GM21529 (cell line): Measurements from ENCODE around the gene SRD5A3.
"Not testable (repeated sequence)": the region's sequence is repeated elsewhere in the genome, so short reads cannot be mapped to it uniquely, and the experiment has no call there.

Experiments used
- ATAC-seq: cut with Tn5 transposase; IDR thresholded peaks from one replicate; pipeline ENCODE4 v1.9.1; 2021; ENCODE audit not compliant: unreplicated experiment

SRD5A3 gene

DNA sequence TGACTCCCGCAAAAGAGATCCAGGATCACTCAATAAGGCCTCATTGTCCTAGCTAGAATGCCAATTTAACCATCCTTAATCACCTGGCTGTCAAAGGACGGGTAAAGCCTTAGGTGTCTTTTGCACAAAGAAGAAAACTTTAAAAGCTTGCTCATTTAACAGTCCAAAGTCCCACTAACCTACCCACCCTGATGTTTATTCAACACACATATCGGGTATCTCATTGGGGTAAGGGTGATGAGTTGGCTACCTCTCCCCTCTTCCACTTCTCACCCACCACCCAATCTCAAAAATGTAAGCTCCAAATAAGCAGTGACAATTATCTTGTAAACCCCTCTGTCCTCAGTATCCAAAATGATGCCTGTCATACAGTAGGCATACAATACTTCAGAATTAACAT, 988 bp upstream of the SRD5A3 start:
- no peak for ATAC-seq

DNA sequence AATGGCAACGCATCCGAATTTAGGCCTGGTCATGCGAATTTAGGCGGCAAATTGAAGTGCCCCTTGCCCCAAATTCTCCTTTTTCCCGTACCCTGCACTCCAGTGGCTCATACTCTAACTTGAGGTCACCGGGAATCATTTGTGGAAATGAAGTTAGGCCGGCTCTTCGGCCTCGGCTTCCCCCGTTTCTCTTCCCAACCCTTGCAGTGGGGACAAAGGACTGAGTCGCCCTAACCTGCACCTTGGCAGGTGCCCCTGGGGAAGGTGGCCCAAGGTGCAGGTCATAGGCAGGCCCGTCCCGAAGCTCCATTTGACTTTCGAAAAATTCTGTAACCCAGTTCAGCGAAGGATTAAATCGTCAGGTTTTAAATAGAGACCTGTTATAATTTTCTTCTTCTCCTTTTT, 811 bp downstream of the SRD5A3 start:
- no peak for ATAC-seq

DNA sequence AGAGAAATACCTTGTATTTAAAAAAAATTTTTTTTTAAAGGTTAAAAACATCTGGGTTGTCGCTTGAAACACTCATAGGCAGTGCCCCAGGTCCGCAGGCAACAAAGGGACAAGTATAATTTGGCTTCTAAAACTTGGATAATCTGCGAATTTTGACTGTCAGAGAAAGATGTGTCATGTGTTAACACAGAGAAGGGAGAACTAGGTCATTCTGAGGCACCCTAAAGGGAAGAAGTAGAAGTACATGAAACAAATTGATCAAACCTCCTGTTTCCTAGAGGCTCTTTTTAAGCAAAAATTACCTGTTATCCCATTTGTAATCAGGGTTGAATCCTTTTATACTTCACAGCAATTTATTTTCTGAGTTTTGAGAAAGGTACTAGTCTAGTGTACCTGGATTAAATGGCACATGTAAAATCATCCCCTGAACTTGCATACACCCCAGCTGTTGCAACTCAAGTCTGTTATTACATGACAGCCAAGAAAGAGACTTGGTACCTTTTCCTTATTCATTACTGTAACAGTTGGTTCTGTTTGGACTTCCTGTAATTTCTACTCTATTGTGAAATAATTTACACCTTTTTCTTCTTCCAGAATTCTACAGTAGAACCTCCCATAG, 1.7 kb downstream of the SRD5A3 start:
- no peak for ATAC-seq

DNA sequence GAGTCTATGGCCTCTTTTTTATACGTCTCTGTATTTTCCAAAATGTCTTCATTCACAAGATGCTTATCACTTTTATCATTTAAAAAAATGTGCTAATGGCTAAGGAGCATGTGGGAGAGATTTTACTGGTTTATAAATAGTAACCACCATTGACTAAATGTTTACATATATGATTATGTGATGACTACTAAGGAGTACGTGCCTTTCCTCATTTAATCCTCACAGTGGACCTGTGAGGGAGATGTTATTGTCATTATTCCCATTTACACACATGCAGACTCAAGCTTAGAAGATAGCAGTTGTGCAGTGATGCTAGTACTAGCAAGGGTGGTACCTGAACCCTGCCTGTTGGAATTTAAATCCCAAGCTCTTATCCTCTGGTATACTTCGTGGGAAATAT, 2.4 kb downstream of the SRD5A3 start:
- no peak for ATAC-seq

DNA sequence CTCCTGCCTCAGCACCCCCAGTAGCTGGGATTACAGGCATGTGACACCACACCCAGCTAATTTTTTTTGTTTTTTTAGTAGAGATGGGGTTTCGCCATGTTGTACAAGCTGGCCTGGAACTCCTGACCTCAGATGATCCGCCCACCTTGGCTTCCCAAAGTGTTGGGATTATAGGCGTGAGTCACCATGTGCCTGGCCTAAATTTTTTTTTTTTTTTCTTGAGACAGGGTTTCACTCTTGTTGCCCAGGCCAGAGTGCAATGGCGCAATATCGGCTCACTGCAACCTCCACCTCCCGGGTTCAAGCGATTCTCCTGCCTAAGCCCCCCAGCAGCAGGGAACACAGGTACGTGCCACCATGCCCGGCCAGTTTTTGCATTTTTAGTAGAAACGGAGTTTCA, 4.8 kb downstream of the SRD5A3 start:
- ATAC-seq = not testable (repeated sequence)

DNA sequence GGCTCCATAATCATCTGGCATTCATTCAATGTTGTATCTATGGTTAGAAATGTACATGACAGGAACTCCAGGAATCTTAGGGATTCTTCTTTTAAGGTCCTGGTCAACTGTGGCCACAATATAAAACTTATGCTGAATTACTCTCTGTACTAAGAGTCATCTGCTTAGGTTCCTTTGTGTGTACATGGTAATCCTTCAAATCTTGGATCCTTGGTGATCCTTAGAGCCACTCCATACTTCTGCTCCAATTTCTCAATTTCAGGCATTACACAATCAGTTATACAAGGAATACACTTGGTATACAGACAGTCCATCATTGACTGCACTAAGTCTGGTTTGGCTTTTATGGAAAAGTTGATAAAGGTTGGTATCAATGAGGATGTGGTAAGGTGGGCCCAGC, 5.8 kb downstream of the SRD5A3 start:
- ATAC-seq = no peak

DNA sequence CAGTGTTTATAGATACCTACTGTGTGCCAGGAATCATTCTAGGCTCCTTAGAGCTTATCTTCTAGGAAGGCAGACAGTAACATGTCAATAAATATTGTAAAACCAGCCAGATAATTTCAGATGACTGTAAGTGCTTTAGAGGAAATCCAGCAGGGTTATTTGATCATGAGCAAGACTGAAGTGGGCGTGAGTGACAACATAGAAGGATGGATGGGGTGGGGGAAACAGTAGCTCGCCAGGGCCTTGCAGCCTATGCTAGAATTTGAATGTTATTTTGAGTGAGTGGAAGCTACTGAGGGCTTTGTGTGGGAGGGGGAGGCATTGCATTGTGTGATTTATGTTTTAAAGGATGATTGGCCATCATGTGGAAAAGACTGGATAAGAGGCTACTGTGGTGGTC, 6.7 kb downstream of the SRD5A3 start:
- ATAC-seq = no peak

DNA sequence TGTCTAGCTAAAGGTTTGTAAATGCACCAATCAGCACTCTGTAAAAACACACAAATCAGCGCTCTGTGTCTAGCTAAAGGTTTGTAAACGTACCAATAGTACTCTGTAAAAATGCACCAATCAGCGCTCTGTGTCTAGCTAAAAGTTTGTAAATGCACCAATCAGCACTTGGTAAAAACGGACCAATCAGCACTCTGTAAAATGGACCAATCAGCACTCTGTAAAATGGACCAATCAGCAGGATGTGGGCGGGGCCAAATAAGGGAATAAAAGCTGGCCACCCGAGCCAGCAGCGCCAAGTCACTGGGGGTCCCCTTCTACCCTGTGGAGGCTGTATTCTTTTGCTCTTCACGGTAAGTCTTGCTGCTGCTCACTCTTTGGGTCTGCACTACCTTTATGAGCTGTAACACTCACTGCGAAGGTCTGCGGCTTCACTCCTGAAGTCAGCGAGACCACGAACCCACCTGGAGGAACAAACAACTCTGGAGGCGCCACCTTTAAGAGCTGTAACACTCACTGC, 7.2 kb downstream of the SRD5A3 start:
- not testable (repeated sequence) for ATAC-seq

DNA sequence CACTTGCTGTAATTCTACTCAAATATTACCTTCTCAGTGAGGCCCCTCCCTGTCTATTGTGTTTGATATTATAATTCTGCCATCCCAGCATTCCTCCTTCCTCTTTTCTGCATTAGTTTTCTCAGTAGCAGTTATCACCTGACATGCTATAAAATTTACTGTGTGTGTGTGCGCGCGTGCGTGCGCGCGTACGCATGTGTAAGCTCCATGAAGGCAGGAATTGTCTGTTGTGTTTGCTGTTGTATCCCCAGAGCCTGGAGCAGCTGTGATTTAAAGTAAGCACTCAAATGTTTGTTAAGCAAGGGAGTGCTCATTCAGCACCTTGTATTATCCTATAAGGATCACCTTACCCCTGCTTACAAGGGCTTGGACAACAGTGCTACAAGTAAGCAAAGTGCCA, 8.6 kb downstream of the SRD5A3 start:
- ATAC-seq = no peak

DNA sequence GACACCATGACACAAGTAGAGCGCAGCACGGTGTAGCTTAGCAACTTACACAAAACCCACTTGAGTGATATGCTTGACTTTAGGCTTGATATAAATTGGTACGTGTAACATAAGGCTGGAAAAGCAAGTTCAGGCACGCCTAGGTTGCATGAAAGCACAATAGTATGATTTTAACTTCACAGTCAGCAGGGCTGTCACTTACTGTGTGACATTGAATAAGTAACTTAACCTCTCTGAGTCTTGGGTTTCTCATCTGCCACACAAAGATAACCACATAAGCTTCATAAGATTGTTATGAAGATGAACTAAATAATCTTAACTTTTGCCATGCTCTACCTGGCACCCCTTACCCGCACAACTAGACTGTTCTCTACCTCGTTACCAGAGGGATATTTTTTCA, 9.5 kb downstream of the SRD5A3 start:
- no peak for ATAC-seq

DNA sequence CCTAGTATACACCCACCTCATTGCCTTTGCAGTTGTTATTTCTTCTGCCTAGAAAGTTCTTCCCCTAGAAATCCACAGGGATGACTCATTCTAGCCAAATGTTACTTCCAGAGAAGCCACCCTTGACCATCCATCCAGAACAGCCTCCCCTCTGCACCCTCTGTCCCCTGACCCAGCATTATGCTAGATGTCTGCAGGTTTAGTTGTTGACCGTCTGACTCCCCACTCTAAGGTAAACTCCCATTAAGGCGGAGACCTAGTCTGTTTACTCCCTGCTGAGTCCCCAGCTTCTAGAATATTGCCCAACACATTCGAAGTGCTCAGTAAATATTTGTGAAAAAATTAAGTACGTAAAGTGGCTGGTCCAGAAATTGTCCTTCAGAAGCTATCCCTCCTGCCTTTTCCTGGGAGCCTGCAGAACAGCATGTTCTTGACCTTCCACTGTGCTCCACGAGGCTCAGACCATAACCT, 11.0 kb downstream of the SRD5A3 start:
- ATAC-seq = no peak

DNA sequence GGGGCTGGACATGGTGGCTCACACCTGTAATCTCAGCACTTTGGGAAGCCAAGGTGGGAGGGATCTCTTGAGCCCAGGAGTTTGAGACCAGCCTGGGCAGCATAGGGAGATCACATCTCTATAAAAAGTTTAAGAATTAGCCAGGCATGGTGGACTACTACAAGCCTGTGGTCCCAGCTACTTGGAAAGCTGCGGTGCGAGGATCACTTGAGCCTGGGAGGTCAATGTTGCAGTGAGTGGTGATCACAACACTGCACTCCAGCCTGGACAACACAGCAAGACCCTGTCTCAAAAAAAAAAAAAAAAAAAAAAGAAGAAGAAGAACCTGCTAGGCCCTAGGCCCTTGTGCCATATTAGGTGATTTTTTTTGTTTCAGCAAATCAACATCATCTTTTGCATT, 12.2 kb downstream of the SRD5A3 start:
- ATAC-seq = no peak

DNA sequence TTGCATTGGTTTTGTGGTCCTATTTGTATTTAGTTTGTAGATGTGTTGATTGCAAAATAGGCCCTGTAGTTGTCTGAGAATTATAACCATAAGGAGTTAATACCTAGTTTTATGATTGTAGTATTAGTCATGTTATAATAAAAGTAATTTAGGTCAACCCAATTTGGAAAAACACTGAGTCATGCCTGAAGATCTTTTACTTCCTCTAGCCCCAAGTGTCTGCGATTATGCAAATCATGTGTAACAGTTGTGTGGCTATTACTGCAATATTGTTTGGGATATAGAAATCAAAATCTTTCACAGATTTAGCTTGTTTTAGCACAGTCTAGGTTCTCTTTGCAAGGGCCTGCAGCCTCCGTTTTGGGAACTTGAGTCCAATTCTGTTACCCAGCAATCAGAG, 12.6 kb downstream of the SRD5A3 start:
- ATAC-seq = peak; percentile 84

DNA sequence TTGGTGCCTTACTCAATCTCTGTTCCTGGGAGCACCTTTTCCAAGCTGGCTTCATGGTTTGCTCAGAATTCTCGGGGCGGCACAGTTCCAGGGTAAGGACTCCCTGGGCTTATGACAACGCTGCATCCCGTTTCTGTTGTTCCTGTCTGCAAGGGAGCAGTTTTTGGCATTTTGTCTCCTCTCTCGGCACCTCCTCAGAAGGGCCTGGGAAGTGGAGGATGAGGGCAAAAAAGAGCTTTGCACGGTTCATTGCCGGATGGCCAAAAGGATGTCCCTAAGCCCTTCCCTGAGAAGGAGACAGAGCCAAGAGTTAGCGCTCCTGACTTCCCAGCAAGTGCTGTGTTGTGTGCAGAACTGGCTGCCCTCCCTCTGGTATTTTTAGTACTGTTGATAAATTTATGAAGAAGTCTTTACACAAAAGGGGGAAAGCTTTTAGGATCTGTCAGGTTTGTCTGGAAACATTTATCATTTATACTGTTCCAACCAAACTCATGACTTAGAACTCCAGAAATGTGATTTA, 13.4 kb downstream of the SRD5A3 start:
- no peak for ATAC-seq

DNA sequence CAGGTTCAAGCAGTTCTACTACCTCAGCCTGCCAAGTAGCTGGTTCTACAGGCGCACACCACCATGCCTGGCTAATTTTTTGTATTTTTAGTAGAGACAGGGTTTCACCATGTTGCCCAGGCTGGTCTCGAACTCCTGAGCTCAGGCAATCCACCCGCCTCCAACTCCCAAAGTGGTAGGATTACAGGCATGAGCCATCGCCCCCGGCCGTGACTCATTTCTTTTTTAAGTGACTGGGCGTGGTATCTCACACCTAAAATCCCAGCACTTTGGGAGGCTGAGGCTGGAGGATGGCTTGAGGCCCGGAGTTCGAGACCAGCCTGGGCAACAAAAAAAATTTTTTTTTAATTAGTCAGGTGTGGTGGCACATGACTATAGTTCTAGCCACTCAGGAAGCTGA, 16.9 kb downstream of the SRD5A3 start:
- ATAC-seq = not testable (repeated sequence)

DNA sequence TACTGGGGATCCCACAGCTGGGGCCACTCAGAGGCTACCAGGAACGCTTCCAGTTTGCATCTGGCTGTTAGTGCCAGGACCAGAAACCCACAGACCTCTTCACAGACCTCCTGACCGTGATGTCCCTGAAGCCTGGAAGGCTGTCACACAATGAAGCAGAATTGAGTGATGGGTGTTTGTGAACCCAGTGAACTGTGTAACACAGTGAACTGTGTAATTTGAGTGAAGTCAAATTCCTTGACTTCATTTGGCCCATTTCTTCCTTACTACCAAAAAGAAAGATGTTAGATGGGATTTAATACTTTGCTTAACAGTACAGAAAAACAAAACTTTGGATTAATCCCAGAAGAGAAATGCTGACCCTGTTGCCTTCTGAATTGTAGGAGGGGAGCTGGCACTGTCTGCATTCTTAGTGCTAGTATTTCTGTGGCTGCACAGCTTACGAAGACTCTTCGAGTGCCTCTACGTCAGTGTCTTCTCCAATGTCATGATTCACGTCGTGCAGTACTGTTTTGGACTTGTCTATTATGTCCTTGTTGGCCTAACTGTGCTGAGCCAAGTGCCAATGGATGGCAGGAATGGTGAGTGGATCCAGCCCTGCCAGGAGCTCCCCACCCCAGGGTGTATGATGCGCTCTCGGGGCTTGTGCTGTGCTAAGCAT, 17.8 kb downstream of the SRD5A3 start:
- no peak for ATAC-seq

DNA sequence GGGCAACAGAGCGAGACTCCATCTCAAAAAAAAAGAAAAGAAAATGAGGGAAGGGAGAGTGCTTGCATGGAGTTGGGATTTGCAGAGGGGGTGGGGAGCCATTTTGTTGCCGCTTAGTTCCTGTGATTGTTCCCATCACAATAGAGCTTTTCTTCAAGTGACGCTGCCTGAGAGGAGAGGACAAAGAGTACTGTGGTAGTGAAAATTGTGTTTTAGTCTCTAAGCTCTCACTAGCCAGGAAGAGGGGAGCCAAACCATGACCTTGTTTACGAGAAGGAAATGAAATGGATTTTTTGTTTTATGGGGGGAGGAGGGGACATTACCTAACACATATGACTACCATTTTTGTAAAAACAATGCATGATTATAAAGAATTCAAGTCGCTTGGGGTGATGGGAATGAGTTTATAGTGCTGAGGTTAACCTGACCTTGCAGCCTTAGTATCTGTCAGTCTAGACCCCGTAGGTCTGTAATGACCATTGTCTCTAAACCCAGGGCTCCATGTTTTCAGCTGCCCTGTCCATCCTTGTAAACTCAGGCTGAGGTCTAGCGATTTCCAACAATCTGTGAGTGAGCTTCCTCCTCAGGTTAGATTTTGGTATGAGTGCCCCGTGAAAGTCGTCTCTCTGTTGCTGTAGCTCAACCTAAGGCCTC, 18.8 kb downstream of the SRD5A3 start:
- ATAC-seq = no peak

DNA sequence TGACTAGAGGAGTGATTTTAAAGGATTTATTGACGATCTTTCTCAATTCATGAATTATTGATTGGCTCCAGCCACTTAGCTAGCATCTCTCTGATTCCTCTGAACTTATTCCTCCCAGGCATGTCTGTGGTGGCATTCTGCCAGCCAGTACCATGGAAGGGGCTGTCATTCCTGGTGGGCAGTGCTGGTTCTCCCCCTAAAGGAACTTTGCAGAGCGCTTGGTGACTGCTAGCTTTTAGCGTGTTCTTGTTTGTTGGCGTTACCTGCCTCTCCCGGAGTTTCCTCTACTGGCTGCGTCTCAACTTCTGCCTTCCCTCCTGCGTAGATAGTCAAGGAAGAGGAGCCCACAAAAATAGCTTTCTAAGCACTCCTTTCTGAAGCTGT, 19.3 kb downstream of the SRD5A3 start:
- ATAC-seq = no peak

DNA sequence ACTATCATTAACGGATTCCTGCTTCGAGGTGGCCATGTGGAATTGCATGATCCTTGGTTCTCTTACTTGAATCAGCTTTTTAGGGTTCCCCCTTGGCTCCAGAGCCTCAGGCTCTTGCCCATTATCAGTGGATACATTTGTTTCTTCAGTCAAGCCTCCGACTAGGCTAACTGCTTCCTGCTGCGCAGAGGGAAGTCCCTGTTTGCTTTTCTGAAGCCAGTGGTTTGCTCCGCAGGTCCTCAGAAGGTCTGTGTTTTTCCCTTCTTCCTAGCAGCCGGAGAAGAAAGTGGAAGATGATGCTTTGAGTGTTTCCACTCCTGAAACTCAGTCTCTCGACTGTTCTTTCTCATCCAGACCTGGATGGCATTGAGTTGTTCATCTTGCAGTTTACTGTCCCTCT, 20.6 kb downstream of the SRD5A3 start:
- no peak for ATAC-seq

DNA sequence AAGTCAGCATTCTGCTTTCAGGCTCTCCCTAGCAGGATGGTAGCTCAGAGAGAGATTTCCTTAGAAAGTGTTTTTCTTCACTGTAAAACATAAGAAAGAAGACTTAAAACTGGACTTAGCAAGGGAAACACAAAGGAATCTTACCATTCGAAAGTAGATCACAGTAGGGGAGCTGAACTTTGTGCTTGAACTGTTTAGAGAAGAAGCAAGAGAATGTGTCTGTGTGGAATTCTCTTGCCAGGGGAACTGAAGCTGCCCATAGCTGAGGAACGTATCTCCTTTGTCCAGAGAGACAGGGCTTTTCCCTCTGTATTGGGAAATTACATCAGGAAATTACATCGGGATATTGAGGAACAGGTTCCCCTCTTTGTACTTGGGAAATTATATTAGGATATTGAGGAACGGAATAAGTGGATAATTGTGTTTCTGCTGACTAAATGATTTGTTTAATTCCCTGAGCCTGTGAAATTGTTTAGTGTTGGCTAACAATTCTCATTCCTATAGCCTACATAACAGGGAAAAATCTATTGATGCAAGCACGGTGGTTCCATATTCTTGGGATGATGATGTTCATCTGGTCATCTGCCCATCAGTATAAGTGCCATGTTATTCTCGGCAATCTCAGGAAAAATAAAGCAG, 21.2 kb downstream of the SRD5A3 start:
- no peak for ATAC-seq

DNA sequence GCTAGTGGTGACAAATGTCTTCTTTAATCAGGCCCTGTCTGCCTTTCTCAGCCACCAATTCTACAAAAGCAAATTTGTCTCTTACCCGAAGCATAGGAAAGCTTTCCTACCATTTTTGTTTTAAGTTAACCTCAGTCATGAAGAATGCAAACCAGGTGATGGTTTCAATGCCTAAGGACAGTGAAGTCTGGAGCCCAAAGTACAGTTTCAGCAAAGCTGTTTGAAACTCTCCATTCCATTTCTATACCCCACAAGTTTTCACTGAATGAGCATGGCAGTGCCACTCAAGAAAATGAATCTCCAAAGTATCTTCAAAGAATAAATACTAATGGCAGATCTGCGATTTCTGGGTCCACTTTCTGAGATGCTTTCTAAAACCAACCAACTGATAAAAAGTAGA, 23.9 kb downstream of the SRD5A3 start:
- ATAC-seq = no peak

DNA sequence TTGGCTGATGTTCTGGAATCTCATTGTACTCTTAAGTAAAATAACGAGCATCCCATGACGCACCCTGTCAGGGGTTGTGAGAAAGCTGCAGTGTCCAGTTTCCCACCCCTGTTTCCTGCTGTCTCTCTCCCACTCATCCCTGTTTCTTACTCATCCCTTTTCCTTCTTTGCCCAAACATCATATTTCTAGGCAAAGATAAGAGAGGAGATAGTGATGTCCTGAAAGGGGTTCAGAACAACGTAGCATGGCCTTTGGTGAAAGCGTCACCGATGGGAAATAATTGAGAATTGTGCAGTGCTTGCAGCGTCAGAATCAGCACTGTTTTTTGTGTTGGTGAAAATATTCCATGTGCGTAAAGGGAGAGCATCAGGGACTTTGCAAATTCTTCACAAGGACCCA, 26.2 kb downstream of the SRD5A3 start:
- ATAC-seq = no peak
